ENCODE measurements around the gene LCN1.
A peak's percentile ranks its signal among the peaks of the same experiment; 100 is the strongest.

Gene LCN1

DNA sequence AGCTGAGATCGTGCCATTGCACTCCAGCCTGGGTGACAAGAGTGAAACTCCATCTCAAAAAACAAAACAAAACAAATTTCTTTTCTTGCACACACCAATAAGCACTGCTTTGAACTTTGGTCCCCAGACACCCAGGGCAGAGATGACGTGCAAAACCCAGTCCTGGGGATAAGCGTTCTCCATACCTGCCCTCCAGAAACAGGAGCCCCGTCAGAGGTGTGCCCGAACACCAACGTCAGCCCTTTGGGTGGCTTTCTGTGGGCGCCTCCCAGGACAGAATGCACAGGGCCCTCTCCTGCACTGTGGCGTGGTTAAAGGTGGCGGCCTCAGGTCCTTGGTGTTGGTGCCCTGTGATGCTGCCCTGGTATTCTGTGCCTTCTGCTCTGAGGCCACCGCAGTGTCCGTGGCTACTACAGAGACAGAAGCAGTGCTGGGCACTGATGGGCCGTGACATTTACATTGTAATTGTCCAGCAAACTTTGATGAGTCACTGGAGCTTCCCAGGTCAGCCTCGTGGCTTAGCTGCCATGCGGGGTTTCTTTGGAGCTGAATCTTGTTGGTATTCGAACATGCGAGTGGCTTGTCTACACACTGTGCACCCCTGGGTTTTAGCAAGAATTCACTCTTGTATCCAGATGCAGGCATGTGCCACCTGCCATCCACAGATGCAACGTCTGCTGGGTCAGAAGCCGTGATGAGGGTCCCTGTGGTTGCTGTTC, 31.9 kb upstream of the LCN1 start:
- DNase-seq: no peak

DNA sequence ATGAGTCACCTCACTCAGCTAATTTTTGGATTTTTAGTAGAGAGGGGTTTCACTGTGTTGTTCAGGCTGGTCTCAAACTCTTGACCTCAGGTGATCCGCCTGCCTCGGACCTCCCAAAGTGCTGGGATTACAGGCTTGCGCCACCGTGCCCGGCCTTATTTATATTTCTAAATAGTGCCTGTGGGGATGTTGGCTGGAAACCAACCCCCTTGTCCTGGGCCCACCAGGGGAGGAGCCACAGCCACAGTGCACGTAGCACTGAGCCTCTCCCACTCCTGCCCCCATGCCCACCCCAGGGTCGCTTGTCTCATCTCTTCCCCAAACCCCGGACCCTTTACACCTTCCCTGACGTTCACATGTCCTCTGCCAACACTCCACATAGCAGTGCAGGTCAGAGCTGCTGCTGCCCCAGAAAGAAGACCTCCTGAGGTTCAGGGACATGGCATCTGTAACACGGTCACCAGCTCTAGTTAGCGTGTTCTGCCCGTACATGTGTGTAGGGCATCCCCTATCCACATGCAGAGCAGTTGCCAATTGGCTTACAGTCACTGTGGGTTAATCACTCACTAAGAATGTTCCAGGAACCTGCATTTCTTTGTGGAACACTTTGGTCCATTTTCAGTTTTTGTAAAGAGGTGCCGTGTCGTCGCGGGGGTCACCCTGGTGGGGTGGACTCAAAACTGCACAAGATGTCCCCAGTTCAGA, 30.9 kb upstream of the LCN1 start:
- no peak for DNase-seq

DNA sequence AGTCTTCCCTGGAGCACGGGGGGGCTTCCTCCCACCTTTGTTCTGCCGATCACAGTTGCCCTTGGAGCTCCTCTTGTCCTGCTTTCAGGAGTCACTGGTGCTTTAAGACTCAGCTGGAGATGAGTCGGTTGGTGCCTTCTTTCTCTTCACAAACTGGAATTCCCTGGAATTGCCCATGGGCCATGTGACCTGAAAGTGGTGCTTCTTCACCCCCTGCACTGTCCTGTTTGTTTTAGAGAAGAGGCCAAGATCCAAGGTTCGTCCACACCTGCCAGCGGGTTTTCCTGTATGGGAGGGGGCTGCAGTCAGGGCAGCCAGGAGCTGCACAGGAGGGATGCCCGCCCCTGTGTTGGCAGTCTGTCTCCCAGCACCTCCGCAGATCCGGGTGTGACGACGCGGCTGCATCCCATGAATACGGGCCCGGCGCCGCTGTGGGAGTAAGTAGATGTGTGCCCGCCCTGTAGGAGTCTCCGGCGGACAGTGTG, 30.2 kb upstream of the LCN1 start:
- DNase-seq: no peak

DNA sequence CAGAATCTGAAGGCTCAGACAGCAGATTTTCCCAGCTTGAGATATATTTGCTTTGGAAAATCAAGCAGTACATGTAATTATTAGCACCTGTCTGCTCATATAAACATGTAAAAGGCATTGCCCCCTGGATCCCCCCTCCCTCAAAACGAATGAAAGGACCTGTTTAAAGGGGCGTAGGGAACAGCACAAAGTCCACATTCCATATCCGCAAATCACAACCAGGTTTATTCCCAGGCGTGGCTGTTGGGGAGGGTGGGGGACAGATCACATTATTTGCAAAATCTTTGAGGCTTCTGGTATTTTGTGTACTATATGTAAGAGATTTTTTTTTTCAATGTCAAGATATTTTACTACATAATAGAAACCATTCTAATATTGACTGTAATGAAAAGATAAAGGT, 29.5 kb upstream of the LCN1 start:
- no peak for DNase-seq

DNA sequence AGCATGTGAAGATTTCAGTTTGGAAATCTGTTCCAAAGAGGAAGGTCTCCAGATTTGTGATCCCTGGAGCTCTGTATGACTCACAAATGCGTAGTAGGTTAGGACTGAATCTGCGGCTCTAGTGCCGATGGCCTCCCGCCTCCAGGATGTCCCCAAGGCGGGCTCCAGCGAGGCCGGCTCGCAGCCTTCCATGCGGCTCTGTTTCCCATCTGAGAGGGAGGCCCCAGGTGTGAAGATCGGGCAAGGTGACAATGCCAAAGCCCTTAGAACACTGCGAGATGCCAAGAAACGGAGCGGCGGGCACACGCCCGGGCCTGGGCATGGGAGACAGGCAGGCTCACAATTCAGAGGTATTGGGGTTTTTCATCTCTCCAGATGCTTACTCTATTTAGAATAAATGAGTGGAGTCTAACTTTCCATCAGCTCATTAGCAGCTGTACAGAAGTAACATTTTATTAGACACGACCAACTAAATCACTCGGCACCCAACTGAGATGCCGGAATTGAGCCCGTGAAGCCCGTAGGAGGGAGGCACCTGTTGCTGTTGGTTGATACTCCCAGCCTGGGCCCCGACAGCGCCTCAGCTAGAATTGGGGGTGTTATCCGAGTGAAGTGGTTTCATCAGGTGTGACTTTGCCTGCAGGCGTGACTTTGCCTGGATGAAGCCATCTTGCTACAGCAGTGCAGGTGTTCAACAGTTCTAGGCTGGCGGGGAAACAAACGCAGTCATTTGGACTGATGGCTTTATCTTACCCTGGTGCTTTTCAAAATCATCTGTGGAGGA, 28.2 kb upstream of the LCN1 start:
- no peak for DNase-seq

DNA sequence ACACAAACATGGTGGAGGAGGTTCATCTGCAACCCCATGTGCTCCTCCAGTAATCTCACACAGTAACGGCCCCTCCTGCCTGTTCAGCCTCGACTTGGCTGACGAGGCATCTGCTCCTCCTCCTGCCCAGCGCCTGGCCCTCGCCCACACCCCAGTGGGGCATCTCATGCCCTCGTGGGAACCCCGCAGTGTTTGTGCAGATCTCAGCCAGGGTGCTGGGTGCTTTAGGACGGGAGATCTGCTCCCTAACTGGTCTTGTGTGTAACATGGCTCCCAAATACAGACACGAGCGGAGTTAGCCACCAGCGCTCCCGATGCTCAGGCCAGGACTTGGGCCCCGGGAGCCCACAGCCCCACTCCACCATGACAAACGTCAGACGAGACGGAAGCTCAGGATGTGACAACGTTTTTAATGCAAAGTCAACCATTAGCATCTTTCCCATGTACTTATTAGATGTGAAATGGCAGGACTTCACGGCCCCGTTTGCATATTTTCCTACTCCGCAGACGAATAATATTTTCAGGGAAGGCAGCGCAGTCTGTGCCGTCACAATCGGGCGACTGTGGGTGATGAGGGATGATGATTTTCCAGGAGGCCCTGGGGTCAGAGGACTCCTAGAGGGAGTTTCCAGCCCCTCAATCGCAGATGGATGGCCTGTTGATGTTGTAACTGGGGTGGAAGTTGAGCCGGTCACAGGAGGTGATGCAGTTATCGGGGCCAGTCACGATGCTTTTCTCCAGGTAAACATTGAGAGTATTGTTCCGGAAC, 26.3 kb upstream of the LCN1 start:
- DNase-seq: no peak

DNA sequence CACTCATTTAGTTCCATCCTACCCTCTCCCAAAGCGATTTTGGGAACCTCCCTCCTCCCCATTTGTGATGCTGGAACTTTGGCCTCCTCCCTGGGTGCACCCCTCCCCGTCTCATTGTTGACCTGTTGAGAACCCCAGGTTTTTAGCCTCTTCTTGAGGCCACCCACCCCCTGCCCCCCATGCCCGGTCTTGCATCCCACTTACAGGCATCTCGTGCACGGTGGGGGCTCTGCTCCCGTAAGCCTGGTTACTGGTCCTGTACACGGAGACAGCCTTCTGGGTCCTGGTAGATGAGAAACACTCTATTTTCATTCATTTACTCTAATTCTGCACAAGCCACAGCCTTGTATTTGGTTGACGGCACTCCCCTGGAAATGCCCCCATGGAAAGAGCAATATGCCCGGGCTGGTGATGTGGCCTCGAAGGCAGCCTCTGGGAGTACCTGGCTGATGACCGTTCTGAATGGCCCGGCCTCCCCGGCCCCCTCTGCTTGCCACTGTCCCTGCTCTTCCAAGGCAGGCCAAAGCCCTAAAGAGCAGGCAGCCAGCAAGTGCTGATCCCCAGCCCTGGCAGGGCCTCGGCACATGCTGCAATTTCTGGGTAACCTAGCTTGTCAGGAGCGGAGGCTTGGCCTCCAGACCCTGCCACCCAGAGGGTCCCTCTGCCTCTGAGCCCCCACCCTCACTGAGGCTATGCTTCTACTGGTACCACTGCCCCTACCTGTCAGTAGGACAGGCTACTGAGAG, 22.7 kb upstream of the LCN1 start:
- DNase-seq: no peak

DNA sequence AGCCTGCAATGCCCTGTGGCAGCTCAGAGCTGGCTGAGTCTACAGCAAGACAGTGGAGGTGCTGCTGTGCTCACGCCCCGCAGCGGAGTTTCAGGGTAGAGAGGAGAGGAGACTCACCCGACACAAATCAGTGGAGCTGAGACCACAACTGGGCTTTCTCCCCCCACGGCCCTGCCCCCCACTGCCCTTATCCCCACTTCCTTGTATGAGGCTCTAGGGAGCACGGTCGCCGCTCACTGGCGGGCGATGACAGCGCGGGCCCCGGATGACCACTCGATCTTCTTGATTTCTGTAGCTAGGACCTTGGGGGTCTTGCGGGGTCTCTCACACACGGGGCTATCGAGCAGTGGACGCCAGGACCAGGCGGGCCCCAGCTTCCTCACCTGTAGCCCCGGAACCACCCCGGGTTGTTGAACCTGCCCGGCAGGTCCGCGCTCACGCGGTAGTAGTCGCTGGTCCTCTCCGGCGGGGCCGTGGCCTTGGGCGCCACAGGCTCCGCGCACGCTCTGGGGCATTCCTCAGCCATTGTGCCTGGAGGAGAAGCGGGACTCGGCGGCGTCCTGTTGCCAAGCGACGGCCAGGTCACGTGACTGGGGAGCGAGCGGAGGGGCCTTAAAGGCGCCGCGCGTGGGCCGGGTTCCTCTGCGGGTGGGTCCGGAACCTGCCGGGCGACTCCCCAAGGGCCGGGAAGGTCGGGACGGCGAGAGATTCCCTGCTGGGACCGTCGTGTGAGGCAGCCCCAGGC, 21.7 kb upstream of the LCN1 start:
- DNase-seq: peak; percentile 89

DNA sequence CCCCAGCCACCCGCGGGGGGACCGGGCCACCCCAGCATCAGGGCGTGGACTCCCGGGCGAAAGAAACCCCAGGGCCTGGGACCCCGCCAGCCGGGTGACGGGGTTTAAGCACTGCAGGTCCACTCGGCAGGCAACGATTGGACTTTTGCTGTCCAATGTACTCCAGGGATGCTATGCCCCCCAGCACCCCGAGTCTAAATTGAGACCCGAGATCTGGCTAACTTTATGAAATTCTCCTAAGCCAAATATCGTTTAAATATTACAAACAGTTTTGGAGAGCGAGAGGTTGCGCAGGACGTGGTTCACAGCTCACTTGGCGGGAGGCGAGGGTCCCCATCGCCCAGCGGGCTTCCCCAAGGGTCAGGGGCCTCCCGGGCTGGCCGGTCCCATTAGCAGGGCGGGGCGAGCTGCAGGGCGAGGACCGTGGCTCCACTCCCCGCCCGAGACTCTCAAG, 21.1 kb upstream of the LCN1 start:
- DNase-seq: no peak

DNA sequence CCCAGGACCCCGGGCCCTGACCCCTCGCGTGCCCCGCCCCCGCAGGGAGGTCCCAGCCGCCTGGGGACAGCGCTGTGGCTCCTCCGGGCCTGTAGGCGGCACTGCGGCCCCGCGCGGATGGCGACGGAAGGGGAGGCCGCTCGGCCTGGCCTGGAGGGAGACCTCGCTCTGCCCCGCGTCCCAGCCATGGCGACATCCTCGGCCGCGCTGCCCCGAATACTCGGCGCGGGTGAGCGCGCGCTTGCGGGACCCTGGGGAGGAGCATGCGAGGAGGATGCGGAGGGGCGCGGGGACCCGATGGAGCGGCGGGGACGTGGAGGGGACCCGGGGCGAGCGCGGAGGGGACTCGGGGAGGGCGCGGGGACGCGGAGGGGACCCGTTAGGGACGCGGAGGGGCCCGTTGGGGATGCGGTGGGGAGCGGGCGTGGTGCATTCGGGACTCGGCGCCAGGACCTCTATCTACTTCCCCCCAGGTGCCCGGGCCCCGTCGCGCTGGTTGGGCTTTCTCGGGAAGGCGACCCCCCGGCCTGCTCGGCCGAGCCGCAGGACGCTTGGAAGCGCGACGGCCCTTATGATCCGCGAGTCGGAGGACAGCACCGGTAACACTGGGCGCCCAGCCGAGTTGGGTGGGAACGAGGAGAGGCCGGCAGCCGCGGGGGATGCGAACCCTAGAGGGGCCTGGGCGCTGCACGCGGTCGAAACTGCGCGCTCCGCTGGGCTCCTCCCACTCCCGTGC, 20.5 kb upstream of the LCN1 start, which contains the start of gene MRPS2:
Gene MRPS2 (plus strand): TSS at position 158 of the 736 bp plus-strand sequence. CDS start 29 bp downstream, at position 187.
- DNase-seq: peak; percentile 82

DNA sequence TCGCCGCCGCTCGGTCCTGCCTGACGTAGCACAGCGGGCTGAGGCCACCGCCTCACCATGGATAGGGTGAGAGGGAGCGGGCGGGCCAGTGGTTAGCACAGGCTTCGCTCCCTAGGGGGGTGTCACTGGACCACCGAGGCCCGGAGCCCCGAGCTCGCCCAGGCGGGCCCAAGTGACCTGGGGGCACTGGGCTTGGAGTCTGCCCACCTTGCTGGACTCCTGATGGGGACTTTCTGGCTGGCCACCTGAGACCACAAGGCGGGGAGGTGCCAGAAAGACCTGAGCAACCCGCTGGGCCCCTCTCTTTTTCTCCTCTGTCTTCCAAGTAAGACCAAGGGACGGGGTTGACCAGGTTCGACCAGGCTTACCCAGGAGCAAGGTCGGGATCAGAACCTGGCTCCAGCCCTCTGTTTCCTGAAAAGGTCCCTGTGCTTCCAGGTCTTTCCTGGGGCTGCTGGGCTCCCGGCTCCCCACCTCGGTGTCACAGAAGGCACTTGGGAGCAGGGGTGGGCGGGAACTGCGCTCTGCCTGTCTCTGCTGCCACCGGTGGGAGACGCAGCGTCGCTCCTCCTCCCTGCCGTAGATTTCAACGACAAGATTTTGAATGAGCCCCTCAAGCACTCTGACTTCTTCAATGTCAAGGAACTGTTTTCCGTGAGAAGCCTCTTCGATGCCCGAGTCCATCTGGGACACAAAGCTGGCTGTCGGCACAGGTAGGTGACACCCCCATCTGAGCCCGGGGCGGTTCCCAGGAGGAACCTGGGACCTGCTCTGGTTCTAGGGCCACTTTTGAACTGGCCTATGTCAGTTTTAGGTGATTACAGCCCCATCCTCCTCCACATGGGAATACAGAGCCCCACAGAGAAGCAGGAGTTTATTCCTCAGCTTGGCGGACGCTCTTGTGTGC, 19.7 kb upstream of the LCN1 start:
- DNase-seq: no peak

DNA sequence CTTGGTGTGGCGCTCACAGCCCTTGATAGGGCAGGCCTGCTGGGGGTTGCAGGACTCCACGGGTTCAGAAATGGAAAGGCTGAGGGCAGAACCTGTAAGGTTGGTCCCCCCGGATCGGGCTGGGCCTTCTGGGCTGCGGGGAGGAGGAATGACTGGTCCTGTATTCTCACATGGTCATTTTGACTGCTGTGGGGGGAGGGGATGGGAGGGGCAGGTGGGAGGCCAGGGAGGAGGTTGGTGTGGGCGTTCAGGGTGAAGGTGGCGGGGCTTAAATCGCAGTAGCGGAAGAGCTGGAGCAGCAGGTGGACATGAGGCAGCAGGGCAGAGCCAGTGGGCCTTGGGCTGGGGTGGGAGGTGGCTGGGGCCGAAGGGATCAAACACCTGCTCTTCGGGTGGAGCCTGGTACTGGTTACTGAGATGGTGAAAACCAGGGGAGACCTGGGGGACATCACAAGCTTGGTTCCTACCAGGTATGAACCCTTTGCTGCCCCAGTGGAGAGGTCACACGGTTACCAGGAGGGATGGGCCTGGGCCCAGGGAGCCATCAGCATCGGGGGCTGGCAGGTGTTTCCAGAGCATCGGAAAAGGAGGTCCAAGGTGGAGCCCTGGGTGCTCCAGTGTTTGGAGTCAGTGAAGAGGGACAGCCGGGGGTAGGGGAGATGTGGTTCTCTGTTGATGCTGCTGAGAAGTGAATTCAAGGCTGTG, 18.9 kb upstream of the LCN1 start:
- DNase-seq: no peak

DNA sequence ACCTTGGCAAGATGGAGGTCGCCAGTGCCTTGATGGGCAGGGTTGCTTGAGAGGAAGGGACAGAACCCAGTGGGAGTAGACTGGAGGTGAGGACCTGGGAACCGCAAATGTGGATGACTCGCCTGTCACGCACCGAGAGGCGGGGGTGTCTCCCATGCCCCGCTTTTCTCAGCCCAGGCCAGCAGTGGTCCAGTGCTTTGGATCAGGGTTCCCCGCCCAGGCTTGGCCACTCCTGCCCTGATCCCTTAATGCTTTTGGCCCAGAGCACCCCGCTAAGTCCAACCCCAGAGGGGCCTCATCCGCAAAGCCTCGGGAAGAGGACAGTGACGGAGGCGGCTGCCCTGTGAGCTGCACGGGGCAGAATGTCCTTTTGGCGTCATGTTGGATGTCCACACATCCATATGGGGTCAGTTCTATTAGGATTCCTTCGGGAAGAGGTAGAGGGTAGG, 18.3 kb upstream of the LCN1 start:
- no peak for DNase-seq

DNA sequence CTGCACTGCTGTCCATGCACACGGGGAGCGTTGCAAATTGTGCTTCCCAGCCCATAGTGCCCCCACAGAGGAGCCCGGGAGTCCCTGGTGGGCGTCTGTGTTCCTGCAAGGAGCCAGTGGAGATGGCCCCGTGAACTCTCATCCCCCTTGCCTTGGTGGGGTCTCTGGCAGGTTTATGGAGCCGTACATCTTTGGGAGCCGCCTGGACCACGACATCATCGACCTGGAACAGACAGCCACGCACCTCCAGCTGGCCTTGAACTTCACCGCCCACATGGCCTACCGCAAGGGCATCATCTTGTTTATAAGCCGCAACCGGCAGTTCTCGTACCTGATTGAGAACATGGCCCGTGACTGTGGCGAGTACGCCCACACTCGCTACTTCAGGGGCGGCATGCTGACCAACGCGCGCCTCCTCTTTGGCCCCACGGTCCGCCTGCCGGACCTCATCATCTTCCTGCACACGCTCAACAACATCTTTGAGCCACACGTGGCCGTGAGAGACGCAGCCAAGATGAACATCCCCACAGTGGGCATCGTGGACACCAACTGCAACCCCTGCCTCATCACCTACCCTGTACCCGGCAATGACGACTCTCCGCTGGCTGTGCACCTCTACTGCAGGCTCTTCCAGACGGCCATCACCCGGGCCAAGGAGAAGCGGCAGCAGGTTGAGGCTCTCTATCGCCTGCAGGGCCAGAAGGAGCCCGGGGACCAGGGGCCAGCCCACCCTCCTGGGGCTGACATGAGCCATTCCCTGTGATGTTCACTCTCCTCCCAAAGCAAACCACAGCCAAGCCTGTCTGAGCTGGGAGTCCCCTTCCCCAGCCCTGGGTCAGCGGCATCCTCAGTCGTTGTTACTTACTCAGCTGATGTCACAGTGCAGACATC, 17.6 kb upstream of the LCN1 start:
- DNase-seq: no peak

DNA sequence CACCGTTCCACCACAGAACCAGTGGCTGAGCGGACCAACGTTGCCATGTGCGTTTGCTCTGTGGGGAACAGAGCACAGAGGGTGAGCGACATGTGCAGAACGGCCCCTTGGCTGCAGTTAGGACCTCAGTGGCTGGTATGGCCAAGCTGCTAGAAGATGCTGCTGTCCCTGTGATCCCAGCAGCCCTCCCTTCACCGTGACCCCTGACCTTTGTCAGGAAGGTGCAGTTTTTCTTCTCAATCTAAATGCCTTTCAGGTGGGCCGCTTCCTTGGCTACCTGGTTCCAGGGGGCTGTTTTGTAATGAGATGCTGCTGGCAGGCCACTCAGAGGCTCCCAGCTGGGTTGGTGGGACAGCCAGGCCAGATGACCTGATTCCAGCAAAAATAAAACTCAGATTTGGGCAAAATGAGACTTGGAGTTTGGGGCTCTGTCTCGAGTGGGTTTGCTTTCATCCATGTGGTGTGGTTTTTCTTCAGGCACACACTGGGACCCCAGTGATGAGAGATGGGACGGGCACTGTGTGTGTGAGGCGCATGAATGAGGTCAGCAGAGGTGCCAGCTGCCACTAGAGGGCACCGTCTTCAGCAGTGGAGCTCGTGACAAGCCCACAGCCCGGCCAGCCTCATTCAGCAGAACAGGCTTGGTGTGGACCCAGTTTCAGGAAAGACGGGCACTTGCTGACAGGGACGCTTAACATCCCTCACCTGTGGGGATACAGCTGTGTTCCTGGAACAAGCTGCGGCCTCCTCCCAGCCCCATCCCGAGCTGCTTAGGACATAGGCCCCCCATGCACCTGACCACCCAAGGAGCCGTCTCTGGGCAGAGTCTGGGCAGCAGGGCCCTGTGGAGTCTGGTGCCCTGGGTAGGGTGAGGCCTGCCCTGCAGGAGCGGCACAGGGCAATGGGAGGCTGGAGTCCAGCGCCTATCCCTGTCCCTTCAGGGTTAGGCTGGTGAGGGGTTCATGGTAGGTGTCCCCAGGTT, 16.7 kb upstream of the LCN1 start:
- peak; percentile 60 for DNase-seq

Data from stimulated activated CD4-positive, alpha-beta T cell treated with anti-CD3 and anti-CD28 coated beads, Interleukin-12 subunit alpha, Interleukin-12 subunit beta, amount 100 ng/mL, for 4 hours (primary cell).